ENCODE results near the gene FAM174C. TPM values are rescaled to one million over a fixed set of nuclear protein-coding genes. Genes with fewer than 3 reads are reported as not detected.
A peak's percentile ranks its signal among the peaks of the same experiment; 100 is the strongest.

The FAM174C gene
- total and polyA plus RNA-seq, 10 donors = 35.8 to 134 (median 46.6) TPM

- no peaks in the 10 kb centered on the region for H3K9me3 ChIP-seq
- TF ChIP-seq POLR2AphosphoS5 (IDR thresholded peaks at IDR 0.05) = peak; percentile 18 to 85 (median 80)
- TF ChIP-seq POLR2A (IDR thresholded peaks at IDR 0.05) = no peak
- TF ChIP-seq, protein P1, sequence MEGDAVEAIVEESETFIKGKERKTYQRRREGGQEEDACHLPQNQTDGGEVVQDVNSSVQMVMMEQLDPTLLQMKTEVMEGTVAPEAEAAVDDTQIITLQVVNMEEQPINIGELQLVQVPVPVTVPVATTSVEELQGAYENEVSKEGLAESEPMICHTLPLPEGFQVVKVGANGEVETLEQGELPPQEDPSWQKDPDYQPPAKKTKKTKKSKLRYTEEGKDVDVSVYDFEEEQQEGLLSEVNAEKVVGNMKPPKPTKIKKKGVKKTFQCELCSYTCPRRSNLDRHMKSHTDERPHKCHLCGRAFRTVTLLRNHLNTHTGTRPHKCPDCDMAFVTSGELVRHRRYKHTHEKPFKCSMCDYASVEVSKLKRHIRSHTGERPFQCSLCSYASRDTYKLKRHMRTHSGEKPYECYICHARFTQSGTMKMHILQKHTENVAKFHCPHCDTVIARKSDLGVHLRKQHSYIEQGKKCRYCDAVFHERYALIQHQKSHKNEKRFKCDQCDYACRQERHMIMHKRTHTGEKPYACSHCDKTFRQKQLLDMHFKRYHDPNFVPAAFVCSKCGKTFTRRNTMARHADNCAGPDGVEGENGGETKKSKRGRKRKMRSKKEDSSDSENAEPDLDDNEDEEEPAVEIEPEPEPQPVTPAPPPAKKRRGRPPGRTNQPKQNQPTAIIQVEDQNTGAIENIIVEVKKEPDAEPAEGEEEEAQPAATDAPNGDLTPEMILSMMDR (IDR thresholded peaks at IDR 0.05 in 8 of 11, conservative IDR thresholded peaks at IDR 0.05 in 3 of 11) = no peak
- peaks cover 57 to 81% (median 78%) of the 10 kb centered on the region in 6 donors for H3K4me1 ChIP-seq
- H3K27me3 ChIP-seq (replicated peaks in 1 of 7) = no peaks in the 10 kb centered on the region
- 29 to 84% (median 65%) methylated on average over 17 to 37 of the region's 37 CpGs for WGBS, 5 donors
- DNase-seq = peak; percentile 90
- peaks cover 8 to 84% (median 61%) of the 10 kb centered on the region in 6 donors for H3K36me3 ChIP-seq
- peak overlapping the region; percentile 95 to 100 (median 99) for H3K27ac ChIP-seq
- intact Hi-C loops (cut with DNase I; ENCODE audit: low total_unique reads) = no loop called here
- H3K4me3 ChIP-seq = peak overlapping the region; percentile 91 to 99 (median 98)
Measured at GRCh38 chr19:1254081-1254527, 21.2 kb upstream of the FAM174C start.

DNA sequence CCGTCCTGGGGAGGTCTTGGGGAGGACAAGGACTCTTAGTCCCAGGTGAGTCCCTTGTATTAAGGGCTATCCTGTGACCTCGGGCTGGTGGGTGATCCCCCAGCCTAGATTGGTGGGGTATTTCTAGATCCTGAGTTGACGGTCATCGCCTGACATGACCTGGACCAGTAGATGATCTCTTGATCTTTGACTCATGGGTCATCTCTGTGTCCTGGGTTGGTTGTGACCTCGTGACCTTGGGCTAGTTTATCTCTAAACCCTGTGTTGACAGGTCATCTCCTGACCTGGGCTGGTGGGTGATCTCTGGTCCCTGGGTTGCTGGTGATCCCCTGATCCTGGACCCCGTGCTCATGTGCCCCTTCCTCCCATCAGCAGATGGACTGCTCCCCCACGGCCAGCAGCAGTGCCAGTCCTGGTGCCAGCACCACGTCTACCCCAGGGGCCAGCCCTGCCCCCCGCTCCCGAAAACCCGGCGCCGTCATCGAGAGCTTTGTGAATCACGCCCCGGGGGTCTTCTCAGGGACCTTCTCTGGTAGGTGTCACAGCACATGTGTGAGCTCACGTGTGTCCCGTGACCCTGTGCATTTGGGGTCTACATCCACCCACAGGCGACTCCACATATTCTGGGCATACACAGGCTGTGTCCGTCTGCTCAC, 20.7 kb upstream of the FAM174C start:
- Histone ChIP-seq H3K4me3 (peak overlapping the region in 7 of 8 donors; percentile 91 to 99 (median 98)), H3K36me3 (peaks cover 8 to 84% (median 61%) of the 10 kb centered on the region in 6 donors), H3K27me3 (replicated peaks in 1 of 7) (no peaks in the 10 kb centered on the region), H3K4me1 (peaks cover 62 to 87% (median 83%) of the 10 kb centered on the region in 6 donors), H3K9me3 (no peaks in the 10 kb centered on the region), H3K27ac (peak overlapping the region; percentile 95 to 100 (median 99))
- peak; percentile 83 for DNase-seq
- WGBS, 5 donors = 78 to 95% (median 83%) methylated on average over 18 to 20 of the region's 20 CpGs
- intact Hi-C loops (cut with DNase I; ENCODE audit: low total_unique reads) = no loop called here
- TF ChIP-seq, protein P1 (IDR thresholded peaks at IDR 0.05 in 8 of 11, conservative IDR thresholded peaks at IDR 0.05 in 3 of 11) = no peak
- TF ChIP-seq POLR2AphosphoS5 (IDR thresholded peaks at IDR 0.05) = peak in 2 of 3 donors; percentile 6 to 16

DNA sequence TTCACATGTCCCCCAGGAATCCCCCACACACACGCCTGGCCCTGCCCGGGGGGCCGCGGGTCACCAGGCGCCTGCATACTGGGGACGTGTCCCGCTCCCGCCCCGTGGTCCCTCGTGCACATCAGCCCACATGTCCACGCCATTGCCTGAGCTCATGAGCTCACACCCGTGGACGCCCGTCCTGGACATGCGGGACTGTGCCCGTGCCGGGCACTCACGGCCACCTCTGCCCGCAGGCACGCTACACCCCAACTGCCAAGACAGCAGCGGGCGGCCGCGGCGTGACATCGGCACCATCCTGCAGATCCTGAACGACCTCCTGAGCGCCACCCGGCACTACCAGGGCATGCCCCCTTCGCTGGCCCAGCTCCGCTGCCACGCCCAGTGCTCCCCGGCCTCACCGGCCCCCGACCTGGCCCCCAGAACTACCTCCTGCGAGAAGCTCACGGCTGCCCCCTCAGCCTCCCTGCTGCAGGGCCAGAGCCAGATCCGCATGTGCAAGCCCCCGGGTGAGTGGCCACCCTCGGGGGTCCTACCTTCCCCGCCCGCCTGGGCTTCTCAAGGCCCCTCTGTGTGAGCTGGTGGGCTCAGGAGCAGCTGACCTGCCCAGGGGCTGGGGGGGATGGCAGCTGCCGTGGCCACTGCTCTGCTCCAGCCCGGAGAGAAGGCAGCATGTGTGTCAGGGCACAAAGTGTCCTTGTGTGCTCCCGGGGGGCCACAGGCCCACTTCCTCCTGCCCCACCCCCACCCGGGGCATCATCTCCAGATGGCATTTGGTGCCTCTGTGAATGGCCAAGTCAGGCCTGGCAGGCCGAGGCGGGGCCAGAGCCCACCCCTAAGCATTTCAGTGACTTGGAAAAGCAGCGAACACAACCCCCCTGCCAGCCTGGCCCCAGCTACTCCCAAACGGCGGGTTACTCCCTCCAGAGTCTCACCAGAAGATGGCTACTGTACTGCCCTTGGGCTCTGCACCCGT, 19.9 kb upstream of the FAM174C start:
- Histone ChIP-seq H3K36me3 (peaks cover 8 to 78% (median 59%) of the 10 kb centered on the region in 6 donors), H3K4me3 (peak overlapping the region in 4 of 8 donors; percentile 1 to 92 (median 50)), H3K27me3 (replicated peaks in 1 of 7) (no peaks in the 10 kb centered on the region), H3K4me1 (peaks cover 70 to 95% (median 92%) of the 10 kb centered on the region in 6 donors), H3K27ac (peak overlapping the region; percentile 95 to 100 (median 99)), H3K9me3 (no peaks in the 10 kb centered on the region)
- WGBS, 5 donors = 74 to 82% (median 79%) methylated on average over 35 to 52 of the region's 52 CpGs
- peak; percentile 85 for DNase-seq
- intact Hi-C loops (cut with DNase I; ENCODE audit: low total_unique reads) = no loop called here
- TF ChIP-seq POLR2A (IDR thresholded peaks at IDR 0.05) = no peak
- TF ChIP-seq, protein P1 (IDR thresholded peaks at IDR 0.05 in 8 of 11, conservative IDR thresholded peaks at IDR 0.05 in 3 of 11) = peak in 1 of 11 experiments; percentile 6
- TF ChIP-seq POLR2AphosphoS5 (IDR thresholded peaks at IDR 0.05) = peak in 2 of 3 donors; percentile 64 to 86

Measured in spleen (tissue), 11 donors.